ENCODE results near the gene MYH11. TPM values are rescaled to one million over a fixed set of nuclear protein-coding genes. Genes with fewer than 3 reads are reported as not detected.

Gene MYH11
- total and polyA plus RNA-seq, 2 of the 13 experiments (the other 11 are each of a cell fraction or from before 2014, with no cell fraction given) = not detected

GRCh38 chr16:15777533-15778203 is 79.2 kb downstream of the MYH11 start (continued):
- TF ChIP-seq ZBTB37 (CRISPR knock-in tag; IDR thresholded peaks at IDR 0.05) (no peak), TCF12 (IDR thresholded peaks at IDR 0.05) (no peak), TCF12 (CRISPR knock-in tag; IDR thresholded peaks at IDR 0.05) (no peak), FIP1L1 (IDR thresholded peaks at IDR 0.05; ENCODE audit: borderline replicate concordance, insufficient read depth, low read depth, low read length) (no peak), ZSCAN12 (CRISPR knock-in tag; IDR thresholded peaks at IDR 0.05) (no peak), ZNF790 (CRISPR knock-in tag; IDR thresholded peaks at IDR 0.05; ENCODE audit: borderline replicate concordance) (no peak), FOSL1 (CRISPR knock-in tag; IDR thresholded peaks at IDR 0.05; ENCODE audit: borderline replicate concordance) (no peak), ISL2 (CRISPR knock-in tag; IDR thresholded peaks at IDR 0.05) (no peak), NAIF1 (CRISPR knock-in tag; IDR thresholded peaks at IDR 0.05; ENCODE audit: borderline replicate concordance) (no peak), NR3C1 (CRISPR knock-in tag; IDR thresholded peaks at IDR 0.05) (no peak), CHD4 (IDR thresholded peaks at IDR 0.05; ENCODE audit: borderline replicate concordance, low read length) (no peak), ZNF432 (CRISPR knock-in tag; IDR thresholded peaks at IDR 0.05; ENCODE audit: borderline replicate concordance) (no peak), ZNF792 (CRISPR knock-in tag; IDR thresholded peaks at IDR 0.05) (no peak), RFXANK (CRISPR knock-in tag; IDR thresholded peaks at IDR 0.05) (no peak), ZNF543 (CRISPR knock-in tag; IDR thresholded peaks at IDR 0.05) (no peak), ZBTB8A (CRISPR knock-in tag; IDR thresholded peaks at IDR 0.05; ENCODE audit: borderline replicate concordance, low read depth) (no peak), ZNF775 (CRISPR knock-in tag; IDR thresholded peaks at IDR 0.05; ENCODE audit: borderline replicate concordance) (no peak), ZGPAT (CRISPR knock-in tag; IDR thresholded peaks at IDR 0.05) (no peak), ZBTB20 (CRISPR knock-in tag; IDR thresholded peaks at IDR 0.05; ENCODE audit: borderline replicate concordance, low read depth) (peak; percentile 80; the same call in 1 of the 2 replicates), ZNF180 (CRISPR knock-in tag; IDR thresholded peaks at IDR 0.05; ENCODE audit: borderline replicate concordance, low read depth) (0 out of 2 replicates have a peak, but pooled peaks have one; percentile 77), SALL2 (CRISPR knock-in tag; IDR thresholded peaks at IDR 0.05) (no peak), FOXJ3 (CRISPR knock-in tag; IDR thresholded peaks at IDR 0.05; ENCODE audit: borderline replicate concordance) (no peak), ETV6 (CRISPR knock-in tag; conservative IDR thresholded peaks at IDR 0.05) (no peak), HOXA3 (CRISPR knock-in tag; IDR thresholded peaks at IDR 0.05) (peak; percentile 43; the same call in 1 of the 2 replicates)
- TF ChIP-seq, protein P1, sequence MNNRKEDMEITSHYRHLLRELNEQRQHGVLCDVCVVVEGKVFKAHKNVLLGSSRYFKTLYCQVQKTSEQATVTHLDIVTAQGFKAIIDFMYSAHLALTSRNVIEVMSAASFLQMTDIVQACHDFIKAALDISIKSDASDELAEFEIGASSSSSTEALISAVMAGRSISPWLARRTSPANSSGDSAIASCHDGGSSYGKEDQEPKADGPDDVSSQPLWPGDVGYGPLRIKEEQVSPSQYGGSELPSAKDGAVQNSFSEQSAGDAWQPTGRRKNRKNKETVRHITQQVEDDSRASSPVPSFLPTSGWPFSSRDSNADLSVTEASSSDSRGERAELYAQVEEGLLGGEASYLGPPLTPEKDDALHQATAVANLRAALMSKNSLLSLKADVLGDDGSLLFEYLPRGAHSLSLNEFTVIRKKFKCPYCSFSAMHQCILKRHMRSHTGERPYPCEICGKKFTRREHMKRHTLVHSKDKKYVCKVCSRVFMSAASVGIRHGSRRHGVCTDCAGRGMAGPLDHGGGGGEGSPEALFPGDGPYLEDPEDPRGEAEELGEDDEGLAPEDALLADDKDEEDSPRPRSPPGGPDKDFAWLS (CRISPR knock-in tag; IDR thresholded peaks at IDR 0.05; ENCODE audit: borderline replicate concordance) = no peak
- TF ChIP-seq, protein P2, sequence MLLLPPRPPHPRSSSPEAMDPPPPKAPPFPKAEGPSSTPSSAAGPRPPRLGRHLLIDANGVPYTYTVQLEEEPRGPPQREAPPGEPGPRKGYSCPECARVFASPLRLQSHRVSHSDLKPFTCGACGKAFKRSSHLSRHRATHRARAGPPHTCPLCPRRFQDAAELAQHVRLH (CRISPR knock-in tag; IDR thresholded peaks at IDR 0.05; ENCODE audit: borderline replicate concordance, low read depth) = peak; percentile 47; the same call in 1 of the 2 replicates

All from HepG2 (cell line).